NCI-H345 treated with DMSO at 0.1 percent for 48 hours (cell line): ENCODE measurements around the gene TAP1.

Source experiments
- DNase-seq: peaks from one replicate; lab custom pipeline; 2025; ENCODE audit not compliant: unreplicated experiment; lab: John Stamatoyannopoulos, UW

TAP1 gene

DNA sequence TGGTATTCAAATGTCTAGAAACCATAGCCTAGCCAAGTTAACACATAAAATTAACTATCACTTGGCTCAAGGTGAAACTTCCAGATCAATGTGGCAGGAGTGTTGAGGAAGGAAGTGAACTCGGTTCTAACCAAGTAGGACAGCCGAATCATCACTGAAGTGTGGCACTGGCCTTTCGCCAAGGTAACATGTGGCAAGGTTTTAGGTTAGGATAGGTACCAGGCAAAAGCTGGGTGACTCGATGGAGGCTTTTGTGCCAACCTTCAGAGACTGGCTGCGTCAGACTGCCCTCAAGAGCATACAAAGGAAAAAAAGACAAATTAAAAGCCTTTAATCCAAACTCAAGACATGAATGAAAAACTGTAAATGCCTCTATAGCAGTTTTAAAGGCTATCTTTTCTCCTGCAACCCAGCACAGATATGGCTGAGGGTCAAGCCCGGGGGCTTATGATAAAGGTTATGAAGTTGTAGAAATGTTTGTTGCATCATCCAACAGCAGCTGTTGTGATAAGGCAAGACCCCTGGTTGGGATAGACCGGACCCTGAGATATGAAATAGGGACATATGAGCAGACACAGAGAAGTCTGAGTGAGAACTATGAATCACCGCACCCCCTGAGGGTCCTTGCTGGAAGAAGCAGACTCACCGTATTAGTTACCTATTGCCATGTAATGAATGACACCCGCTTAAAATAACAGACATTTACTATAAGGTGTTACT is 12.4 kb upstream of the TAP1 start:
- no peak for DNase-seq

DNA sequence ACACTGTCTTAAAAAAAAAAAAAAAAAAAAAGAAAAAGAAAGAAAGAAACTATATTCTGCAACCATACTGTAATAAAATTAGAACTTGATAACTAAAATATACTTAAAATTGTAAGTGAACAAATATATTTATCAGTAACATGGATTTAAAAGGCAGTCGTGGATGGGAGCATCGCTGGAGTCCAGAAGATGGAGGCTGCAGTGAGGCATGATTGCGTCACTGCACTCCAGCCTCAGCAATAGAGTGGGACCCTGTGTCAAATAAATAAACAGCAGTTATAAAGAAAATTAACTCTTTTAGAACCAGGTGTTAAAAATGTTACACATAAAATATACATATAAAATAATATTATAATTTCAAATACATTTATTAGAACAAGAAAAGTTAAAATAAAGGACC is 9.2 kb upstream of the TAP1 start:
- DNase-seq: no peak

GRCh38 chr6:32860674-32861073 is 7.2 kb upstream of the TAP1 start:
- DNase-seq: no peak

GRCh38 chr6:32858194-32858593 is 4.7 kb upstream of the TAP1 start:
- no peak for DNase-seq

- no peak for DNase-seq
These were observed 3.8 kb upstream of the TAP1 start for GRCh38 chr6:32857156-32857891.

GRCh38 chr6:32855467-32856174 is 2.1 kb upstream of the TAP1 start:
- DNase-seq: no peak

- no peak for DNase-seq
These were observed 1.1 kb upstream of the TAP1 start for GRCh38 chr6:32854376-32855178.

- DNase-seq: no peak
These were observed 512 bp downstream of the TAP1 start for GRCh38 chr6:32852844-32853540.

DNA sequence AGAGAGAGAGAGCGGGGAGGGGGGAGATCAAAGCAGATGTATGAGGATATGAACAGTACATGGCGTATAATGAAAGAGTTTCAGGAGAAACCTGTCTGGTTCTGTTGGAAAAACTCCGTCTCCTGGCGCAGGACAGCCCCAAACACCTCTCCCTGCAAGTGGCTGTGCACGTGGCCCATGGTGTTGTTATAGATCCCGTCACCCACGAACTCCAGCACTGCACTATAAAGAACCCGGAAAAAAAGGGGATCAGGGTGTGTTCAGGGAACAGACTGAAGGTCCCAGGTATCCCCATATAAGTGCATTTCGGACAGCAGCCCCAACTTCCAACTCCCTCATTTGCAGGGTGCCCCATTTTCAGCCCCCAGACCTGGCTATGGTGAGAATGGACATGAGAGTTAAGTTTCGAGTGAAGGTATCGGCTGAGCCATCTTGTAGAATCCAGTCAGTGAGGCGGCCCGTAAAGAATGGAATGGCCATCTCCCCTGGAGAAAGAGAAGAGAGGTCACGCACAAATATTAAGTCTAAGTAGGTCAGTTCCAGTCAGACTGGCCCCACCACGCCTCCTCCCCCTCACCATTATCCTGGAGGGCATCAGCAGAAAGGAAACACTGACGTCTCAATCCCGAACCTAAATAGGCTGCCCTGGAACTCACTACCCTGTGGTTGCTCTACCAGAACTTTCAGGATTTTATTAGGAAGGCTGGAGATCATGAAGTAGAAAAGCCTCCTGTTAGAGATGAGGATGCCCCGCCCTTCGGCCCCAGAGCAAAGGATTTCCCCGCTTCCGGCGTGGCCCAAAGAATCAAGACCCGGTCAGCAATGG is 1.3 kb downstream of the TAP1 start:
- no peak for DNase-seq

- no peak for DNase-seq
These were observed 2.5 kb downstream of the TAP1 start for GRCh38 chr6:32851025-32851424.

DNA sequence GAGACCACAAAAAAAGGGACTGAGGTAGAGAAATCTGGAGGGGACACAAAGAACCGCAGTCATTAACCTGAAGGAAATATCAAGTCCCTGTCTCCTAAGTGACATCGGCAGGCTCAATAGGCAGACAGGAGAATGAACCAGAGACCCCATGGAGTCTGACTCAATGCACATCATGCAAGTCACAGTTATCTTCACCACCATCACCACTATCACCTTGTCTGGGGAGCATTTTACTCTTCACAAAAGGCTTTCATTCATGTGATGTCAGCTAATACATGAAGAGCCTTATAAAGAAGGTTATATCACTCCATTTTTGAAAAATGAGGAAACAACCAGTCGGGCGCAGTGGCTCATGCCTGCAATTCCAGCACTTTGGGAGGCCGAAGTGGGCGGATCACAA is 4.4 kb downstream of the TAP1 start:
- DNase-seq: no peak

GRCh38 chr6:32847795-32848194 is 5.7 kb downstream of the TAP1 start:
- DNase-seq: no peak

DNA sequence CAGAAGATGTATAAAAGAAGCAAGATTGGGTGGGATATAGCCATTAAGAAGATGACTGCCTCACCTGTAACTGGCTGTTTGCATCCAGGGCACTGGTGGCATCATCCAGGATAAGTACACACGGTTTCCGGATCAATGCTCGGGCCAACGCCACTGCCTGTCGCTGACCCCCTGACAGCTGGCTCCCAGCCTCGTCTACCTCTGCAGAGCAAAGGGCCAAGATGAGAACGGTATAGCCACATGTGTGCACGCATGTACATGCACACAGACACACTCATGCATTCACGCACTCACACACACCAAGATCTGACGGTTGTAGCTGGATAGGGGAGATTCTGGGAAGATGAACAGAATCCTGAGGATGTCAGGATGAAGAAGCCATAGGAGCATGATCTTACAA is 6.5 kb downstream of the TAP1 start:
- DNase-seq: no peak

DNA sequence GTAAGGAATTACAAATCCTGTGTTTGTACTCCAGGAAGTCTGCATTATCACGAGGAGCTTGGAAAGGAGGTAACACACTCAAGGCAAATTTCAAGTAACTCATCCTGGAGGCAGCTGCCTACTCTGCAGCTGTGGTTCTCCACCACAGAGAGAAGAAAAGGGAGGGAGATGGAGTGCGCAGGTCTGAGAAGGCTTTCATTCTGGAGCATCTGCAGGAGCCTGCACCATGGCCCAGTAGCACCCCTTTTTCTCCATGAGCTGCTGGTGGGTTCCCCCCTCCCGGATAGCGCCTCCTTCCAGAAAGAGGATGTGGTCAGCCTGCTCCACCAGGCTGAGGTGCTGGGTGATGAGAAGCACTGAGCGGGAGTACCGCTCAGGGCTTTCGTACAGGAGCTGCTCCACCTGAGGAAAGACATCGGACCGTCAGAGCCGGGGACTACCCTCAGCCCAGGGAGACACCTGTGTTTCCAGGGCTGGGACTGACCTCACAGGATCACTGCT is 8.1 kb downstream of the TAP1 start:
- DNase-seq: no peak

GRCh38 chr6:32844839-32845383 is 8.6 kb downstream of the TAP1 start:
- no peak for DNase-seq

DNA sequence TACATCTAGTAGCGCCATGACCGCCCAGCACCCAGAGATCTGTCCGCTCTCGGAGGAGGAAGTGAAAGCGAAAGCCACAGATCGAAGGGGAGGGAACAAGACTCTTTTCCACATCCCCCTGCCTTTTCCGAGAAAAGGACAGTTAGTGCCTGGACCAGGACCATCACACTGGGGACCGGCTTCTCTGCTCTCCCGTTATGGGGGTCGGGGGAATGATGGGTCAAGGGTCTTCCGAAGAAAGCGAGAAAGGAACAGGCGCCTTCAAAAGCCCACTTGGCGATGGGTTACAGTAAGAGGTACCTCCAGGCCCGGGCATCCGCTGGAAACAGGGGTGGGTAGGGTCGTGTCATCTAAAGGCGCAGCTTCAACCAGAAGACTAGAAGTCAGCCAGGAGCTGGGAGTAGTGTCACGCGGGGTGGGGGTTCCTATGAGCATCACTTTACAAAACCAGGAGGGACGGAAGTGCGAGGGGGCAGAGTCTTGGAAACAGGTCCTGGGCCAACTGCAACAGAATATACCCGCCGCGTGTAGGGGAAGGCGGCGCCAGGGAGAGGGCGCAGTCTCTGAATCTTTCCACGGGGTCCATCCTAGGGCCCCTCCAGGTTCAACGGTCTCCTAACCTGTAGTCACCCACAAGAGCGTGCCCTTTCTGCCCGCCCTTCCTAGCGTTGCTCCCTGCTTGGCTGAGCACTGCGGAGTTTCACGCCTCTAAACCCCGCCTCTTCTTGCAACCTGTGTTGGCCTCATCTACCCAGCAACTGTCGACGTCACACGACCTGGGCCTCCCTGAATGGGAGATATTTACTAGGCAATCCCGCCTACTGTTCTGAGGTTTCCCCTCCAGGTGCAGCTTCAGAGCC is 9.3 kb downstream of the TAP1 start, which contains the start of gene PSMB8:
TSS of gene PSMB8 (minus strand) at position 69 of the 860 bp plus-strand sequence. CDS start at position 18, 51 bp downstream.
- DNase-seq: peak; percentile 96

- no peak for DNase-seq
These were observed 10.0 kb downstream of the TAP1 start for GRCh38 chr6:32843331-32843978.

- DNase-seq: no peak
These were observed 10.8 kb downstream of the TAP1 start for GRCh38 chr6:32842690-32843089.
